GM18907 (cell line): Measurements from ENCODE around the gene BOLA1.
"Not testable (repeated sequence)": the region's sequence is repeated elsewhere in the genome, so short reads cannot be mapped to it uniquely, and the experiment has no call there.

Experiments
- ATAC-seq: cut with Tn5 transposase; IDR thresholded peaks from one replicate; pipeline ENCODE4 v1.9.1; 2021; ENCODE audit warnings: mild to moderate bottlenecking, moderate library complexity; ENCODE audit not compliant: unreplicated experiment

Gene BOLA1, protein sequence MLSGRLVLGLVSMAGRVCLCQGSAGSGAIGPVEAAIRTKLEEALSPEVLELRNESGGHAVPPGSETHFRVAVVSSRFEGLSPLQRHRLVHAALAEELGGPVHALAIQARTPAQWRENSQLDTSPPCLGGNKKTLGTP

GRCh38 chr1:149899460-149900284 lies at the start of gene BOLA1:
TSS of gene BOLA1 (plus strand) at chr1:149899568. CDS start at chr1:149900060, 492 bp downstream.
- peak; percentile 93 for ATAC-seq

- no peak for ATAC-seq
These were observed 49.4 kb upstream of the BOLA1 start for GRCh38 chr1:149849947-149850360.

DNA sequence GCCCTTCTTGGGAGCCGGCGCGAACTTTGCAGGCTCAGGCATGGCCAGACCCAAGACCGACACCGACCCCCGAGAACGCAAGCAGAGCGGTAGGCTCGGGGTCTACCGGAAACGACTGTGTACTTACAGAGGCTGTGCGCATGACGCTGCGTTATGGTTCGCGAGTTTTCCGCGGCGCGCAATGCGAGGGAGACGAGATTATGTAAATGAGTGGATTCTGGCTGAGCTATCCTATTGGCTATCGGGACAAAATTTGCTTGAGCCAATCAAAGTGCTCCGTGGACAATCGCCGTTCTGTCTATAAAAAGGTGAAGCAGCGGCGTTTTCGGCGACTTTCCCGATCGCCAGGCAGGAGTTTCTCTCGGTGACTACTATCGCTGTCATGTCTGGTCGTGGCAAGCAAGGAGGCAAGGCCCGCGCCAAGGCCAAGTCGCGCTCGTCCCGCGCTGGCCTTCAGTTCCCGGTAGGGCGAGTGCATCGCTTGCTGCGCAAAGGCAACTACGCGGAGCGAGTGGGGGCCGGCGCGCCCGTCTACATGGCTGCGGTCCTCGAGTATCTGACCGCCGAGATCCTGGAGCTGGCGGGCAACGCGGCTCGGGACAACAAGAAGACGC lies 48.5 kb upstream of the BOLA1 start:
- ATAC-seq = peak; percentile 67

GRCh38 chr1:149851585-149852213 lies 47.7 kb upstream of the BOLA1 start:
- ATAC-seq = peak; percentile 30

- peak; percentile 34 for ATAC-seq
These were observed 47.1 kb upstream of the BOLA1 start for GRCh38 chr1:149852263-149852662.

- ATAC-seq = peak; percentile 5
These were observed 39.1 kb upstream of the BOLA1 start for GRCh38 chr1:149860271-149860670.

DNA sequence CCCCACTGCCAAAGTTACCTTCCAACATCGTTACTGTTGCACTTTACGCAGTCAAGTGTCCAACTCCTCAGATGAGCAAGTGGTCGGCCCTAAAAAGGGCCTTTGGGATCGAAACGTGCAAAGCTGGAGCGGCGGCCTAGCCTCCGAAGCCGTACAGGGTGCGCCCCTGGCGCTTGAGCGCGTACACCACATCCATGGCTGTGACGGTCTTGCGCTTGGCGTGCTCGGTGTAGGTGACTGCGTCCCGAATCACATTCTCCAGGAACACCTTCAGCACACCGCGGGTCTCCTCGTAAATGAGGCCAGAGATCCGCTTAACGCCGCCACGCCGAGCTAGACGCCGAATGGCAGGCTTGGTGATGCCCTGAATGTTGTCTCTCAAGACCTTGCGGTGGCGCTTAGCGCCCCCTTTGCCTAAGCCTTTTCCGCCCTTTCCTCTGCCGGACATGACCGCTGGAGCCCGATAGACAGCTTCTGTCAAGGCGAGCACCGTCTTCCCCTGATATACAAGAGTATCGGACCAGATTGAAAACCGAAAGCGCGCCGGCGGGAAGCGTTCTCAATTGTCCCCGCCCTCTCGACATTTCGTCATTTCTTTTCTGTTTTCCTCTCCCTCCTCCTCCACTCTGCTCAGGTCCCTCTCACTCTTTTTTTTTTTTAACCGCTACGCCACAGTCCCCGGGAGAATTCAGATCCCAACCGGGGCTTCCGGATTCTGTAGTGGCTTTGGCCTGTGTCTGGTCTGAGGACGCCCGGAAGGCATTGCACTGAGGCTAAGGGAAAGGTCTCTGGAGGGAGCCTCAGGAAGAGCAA lies 38.5 kb upstream of the BOLA1 start:
- ATAC-seq = peak; percentile 66

- peak; percentile 16 for ATAC-seq
These were observed 37.8 kb upstream of the BOLA1 start for GRCh38 chr1:149861497-149862054.

GRCh38 chr1:149866887-149867286 lies 32.5 kb upstream of the BOLA1 start:
- not testable (repeated sequence) for ATAC-seq

DNA sequence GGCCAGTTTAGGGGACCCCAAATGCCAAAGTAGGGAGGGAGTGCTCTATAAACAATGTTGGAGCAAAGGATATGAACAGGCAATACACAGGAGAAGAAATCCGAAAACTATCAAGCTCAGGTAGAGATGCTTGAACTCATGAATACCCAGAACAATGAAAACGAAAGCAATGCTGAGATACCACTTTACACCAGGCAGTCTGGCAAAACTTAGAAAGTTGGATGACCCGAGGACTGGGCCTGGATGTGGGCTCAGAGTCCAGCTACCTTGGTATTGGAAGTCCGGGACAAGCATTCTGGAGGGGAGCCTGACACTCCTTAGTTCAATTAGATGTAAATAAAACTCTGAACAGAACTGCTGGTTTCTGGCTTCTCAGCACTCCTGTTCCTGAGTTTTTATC lies 26.3 kb upstream of the BOLA1 start:
- not testable (repeated sequence) for ATAC-seq

- no peak for ATAC-seq
These were observed 22.0 kb upstream of the BOLA1 start for GRCh38 chr1:149877211-149877946.

- no peak for ATAC-seq
These were observed 19.8 kb upstream of the BOLA1 start for GRCh38 chr1:149879556-149879955.

DNA sequence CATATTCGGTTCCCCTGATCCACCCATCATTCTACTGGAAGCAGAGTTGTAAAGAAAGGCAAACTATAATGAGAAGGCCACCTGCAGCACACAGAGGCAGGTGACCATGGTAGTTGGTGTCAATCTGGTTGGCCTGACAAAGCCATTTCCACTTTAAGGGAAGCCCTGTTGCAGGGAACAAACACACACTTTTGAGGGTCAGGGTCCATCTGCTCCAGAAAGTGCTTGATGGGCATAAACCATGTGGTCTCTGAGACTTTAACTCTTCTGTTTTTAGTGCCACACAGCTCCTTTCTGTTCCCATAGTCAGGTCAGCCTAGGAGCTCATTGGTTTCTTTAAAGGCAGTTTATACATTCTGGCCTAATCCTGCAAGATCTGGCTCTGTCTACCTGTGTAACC lies 17.5 kb upstream of the BOLA1 start:
- ATAC-seq = no peak

DNA sequence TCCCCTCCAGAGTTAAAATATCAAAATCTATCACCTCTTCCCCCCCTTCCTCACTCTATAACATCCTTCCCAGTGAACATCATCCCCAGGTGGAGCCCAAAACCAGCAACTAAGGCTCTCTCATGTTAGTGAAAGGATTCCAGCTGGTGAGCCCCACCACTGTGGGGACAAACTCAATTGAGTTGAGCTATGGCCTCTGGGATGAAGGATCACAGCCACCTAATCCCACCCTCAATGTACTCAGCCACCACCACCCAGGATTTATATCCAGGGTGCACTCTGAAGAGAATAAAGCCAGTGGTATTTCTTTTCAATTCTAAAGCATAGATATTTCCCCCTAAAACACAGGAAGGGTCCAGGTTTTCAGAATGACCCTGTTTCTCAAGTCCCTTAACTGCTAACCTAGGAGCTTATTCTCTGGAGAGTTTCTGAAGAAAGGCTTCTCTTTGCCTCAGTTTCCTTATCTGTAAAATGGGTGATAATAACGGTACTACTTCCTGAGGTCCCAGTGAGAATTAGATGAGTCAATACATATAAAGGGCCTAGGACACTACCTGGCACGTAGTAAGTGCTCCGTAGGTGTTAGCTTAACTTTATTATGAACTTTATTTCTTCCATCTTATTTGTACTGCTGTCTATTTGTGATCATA lies 15.6 kb upstream of the BOLA1 start:
- ATAC-seq = no peak

GRCh38 chr1:149884433-149885338 lies 14.7 kb upstream of the BOLA1 start:
- no peak for ATAC-seq

DNA sequence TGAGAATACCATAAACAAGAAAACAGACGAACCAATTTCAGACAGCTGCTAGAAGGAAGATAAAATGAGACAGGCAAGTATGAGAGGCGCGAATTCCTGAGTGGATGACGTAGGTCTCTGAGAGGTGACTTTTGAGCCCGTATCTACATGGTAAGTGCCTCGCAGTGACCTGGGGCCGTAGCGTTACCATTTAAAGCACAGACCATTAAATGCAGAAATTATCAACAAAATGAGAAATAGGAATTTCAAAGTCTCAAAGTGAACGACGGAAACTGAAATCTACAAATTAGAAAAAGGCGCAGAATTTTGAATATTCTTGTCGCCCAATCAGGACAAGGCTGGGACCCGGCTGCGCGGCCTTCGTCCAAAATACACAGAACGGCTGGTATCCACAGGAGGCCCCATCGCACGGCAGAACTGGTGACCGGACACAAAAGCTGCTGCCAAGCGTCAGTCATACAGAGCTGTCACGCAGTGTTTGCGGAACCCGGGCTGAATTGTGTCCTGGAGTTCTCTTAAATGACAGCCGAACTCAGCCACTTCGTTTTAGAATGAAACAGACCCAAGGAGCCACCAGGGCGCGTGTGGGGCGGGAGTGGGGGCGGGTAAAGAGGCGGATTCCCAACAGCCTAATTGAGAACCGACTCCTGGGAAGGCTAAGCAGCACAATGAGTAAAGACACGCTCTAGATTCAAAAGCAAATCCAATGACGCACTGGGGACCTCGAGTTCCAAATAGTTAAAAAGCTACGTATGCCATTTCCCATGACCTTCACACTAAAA lies 13.8 kb upstream of the BOLA1 start:
- ATAC-seq = no peak

DNA sequence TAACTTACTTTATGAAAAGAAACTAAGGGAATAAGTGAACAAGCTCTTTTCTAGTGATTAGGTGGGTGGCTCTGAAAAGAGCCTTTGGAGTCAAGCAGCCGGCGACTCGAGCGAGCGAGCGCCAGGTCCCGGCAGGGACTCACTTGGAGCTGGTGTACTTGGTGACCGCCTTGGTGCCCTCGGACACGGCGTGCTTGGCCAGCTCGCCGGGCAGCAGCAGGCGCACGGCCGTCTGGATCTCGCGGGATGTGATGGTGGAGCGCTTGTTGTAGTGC lies 13.3 kb upstream of the BOLA1 start:
- not testable (repeated sequence) for ATAC-seq
